Aorta (tissue), 5 donors: Measurements from ENCODE around the gene ZBTB38. TPM values are rescaled to one million over a fixed set of nuclear protein-coding genes. Genes with fewer than 3 reads are reported as not detected.

Experiments used
- ATAC-seq: fragments of 200-7000 bp; cut with Tn5 transposase; one replicate; pipeline ENCODE4 v1.9.1; 2022; ENCODE audit warnings: moderate library complexity; ENCODE audit not compliant: low FRiP score
- DNase-seq, 2 donors: peaks; one replicate each; pipeline ENCODE4 v3.0.0-alpha.2; 2020
- H3K27ac ChIP-seq, 2 donors: one replicate each; pipeline ENCODE4 v1.5.1; 2013; ENCODE audit warnings: low read length in 2 of 2, mild to moderate bottlenecking in 2 of 2, moderate library complexity in 2 of 2, control low read depth in 1 of 2, inconsistent platforms in 1 of 2, low read depth in 1 of 2
- H3K27me3 ChIP-seq, 2 donors: one replicate each; pipeline ENCODE4 v1.6.1; 2013; ENCODE audit warnings: control low read depth in 1 of 2, low read length in 1 of 2, mild to moderate bottlenecking in 1 of 2, moderate library complexity in 1 of 2; ENCODE audit not compliant: insufficient read depth in 2 of 2, control insufficient read depth in 1 of 2
- H3K36me3 ChIP-seq, 2 donors: one replicate each; pipeline ENCODE4 v1.6.1; 2013; ENCODE audit warnings: control low read depth in 1 of 2, low read length in 1 of 2, mild to moderate bottlenecking in 1 of 2; ENCODE audit not compliant: insufficient read depth in 2 of 2, control insufficient read depth in 1 of 2
- H3K4me1 ChIP-seq, 2 donors: one replicate each; pipeline ENCODE4 v1.6.1; 2013; ENCODE audit warnings: low read length in 2 of 2, control low read depth in 1 of 2, mild to moderate bottlenecking in 1 of 2, moderate library complexity in 1 of 2; ENCODE audit not compliant: insufficient read depth in 2 of 2, control insufficient read depth in 1 of 2
- H3K4me3 ChIP-seq, 2 donors: one replicate each; pipeline ENCODE4 v1.5.1; 2013; ENCODE audit warnings: low read length in 2 of 2, control low read depth in 1 of 2, mild to moderate bottlenecking in 1 of 2
- H3K9me3 ChIP-seq: one replicate; pipeline ENCODE4 v1.6.1; 2013; ENCODE audit warnings: mild to moderate bottlenecking, low read length; ENCODE audit not compliant: control insufficient read depth
- WGBS, 2 donors: extraction: QIAGEN DNeasy Blood & Tissue Kit; methylation state at CpG; one replicate each; pipeline ENCODE4 v1.1.7; 2013; 5-methylcytosine and 5-hydroxymethylcytosine counted together
- intact Hi-C, 2 donors: fragments of 100-400 bp; cut with DNase I; formaldehyde crosslinking; loops; one replicate each; pipeline versions ENCODE4 v1.14.2 to v1.15.0; 2022
- polyA plus RNA-seq, 2 donors: library from polyadenylated mRNA; stranded (reverse); fragments of 200-250 nt; gene quantifications; one replicate each; pipeline ENCODE4 v1.2.3, GENCODE V29; 2013
- total RNA-seq, 2 donors: library from RNA; stranded (reverse); fragmentation: NEBNext Ultra II Directional; extraction: Animal tissue kit (Norgen Biotek cat#: 25700); gene quantifications; one replicate each; pipeline ENCODE4 v1.2.1, GENCODE V29; 2021
- donor health status: healthy with polysubstance abuse.
- donor health status: Bipolar disorder and iron deficiency.
- donor health status: DM: no; HTN: no; CAD: no.
- donor health status: DM: no; HTN: no; CAD: no.
- donor health status: DM: yes; HTN: yes; CAD: no.

Gene ZBTB38
- total and polyA plus RNA-seq, 4 donors: 21.2 to 139 (median 83.8) TPM

DNA sequence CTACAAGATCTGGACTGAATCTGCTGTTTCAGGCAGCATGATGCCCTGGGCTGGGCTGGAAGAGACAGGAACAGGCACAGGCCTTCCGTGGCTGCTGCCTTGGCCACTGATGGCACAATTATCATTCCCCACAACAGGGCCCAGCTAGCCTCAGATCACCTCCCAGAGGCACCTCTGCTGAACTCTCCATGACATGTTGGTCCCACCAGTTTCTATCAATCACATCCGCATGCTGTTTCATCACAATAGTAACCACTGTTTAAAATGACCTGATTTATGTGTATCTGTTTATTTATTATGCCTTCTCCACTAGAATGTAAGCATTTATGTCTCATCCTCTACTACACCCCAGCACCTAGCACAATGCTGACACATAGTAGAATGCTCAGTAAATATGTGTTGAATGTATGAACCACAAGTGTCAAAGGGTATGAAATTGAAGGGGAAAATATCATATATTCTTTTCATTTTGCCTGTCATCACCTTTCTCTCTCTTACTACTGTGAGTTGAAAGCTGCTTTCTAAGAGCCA lies 32.7 kb upstream of the ZBTB38 start:
- DNase-seq (no peak), ATAC-seq (no peak)
- Histone ChIP-seq H3K4me1 (no peaks in the 10 kb centered on the region), H3K36me3 (no peaks in the 10 kb centered on the region), H3K27ac (no peak overlapping the region), H3K4me3 (no peak overlapping the region), H3K9me3 (no peaks in the 10 kb centered on the region), H3K27me3 (no peaks in the 10 kb centered on the region)
- intact Hi-C loops: no loop called here
- 56 to 61% methylated on average over 2 of the region's 2 CpGs for WGBS, 2 donors

DNA sequence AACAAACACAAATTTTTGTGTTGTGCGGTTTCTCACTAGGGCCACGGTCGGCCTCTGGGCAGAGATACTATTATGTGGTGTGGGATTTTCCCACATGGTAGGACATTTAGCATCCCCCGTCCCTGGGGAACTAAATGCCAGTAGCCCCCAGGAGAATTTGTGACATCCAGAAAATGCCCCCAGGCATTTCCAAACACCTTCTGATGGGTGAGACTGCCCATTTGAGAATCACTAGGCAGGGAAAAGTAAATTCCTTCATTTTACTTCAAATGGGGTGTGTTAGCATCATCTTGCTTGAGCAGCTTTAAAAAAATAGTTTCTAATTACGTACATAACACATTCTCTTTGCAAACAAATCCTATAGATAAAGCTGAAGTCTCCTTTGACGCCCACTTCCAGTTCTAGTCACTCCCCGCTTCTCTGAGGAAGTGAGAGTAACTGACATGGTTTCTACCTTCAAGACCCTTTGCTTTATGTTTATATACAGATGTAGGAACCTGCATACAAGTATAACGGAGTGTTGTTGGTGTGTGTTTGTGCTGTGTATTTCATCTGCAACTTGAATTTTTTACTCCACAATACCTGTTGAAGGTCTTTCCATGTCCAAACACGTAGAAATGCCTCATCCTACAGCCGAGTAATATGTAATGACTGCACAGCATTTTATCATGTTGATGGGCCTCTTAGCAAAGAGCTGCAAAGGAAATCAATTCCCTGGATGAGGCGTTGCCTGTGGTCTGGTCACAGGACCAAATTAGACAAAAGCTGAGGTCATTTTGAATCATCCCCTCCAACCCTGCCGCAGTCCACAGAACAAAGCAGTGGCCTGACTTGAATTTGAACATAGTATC lies 31.4 kb upstream of the ZBTB38 start:
- ATAC-seq (no peak), DNase-seq (no peak)
- H3K36me3 ChIP-seq: no peaks in the 10 kb centered on the region
- no peaks in the 10 kb centered on the region for H3K4me1 ChIP-seq
- H3K9me3 ChIP-seq: no peaks in the 10 kb centered on the region
- 87 to 90% methylated on average over 12 of the region's 12 CpGs for WGBS, 2 donors
- intact Hi-C loops: no loop called here
- no peaks in the 10 kb centered on the region for H3K27me3 ChIP-seq
- no peak overlapping the region for H3K27ac ChIP-seq
- no peak overlapping the region for H3K4me3 ChIP-seq

DNA sequence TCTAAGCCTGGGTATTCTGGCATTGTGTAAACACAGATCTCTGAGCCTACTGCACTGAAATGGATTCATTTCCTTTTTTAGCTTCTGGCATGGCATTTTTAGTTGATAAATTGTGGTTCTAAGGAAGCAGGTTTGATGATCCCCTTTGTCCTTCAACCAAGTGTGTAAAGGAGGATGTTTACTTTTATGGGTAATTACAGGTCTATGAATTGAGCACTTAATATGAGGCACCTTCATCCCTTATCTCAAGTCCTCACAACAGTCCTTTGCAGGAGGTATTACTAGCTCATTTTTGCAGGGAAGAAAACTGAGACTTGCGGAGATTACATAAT lies 30.8 kb upstream of the ZBTB38 start:
- intact Hi-C loops: no loop called here

DNA sequence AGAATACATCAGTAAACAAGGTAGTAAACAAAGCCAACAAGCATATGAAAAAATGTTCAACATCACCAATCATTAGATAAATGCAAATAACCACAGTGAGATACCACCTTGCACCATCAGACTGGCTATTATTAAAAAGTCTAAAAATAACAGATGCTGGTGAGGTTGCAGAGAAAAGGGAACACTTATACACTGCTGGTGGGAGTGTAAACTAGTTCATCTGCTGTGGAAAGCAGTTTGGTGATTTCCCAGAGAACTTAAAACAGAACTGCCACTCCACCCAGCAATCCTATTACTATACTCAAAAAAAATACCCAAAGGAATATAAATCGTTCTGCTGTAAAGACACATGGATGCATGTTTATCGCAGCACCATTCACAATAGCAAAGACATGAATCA lies 30.3 kb upstream of the ZBTB38 start:
- intact Hi-C loops: no loop called here
- no peaks in the 10 kb centered on the region for H3K9me3 ChIP-seq
- no peaks in the 10 kb centered on the region for H3K4me1 ChIP-seq
- no peaks in the 10 kb centered on the region for H3K27me3 ChIP-seq
- H3K27ac ChIP-seq: no peak overlapping the region
- no peak for DNase-seq
- 95 to 96% methylated on average over 2 of the region's 2 CpGs for WGBS, 2 donors
- no peaks in the 10 kb centered on the region for H3K36me3 ChIP-seq
- no peak for ATAC-seq
- no peak overlapping the region for H3K4me3 ChIP-seq

More for the DNA sequence above, 30.8 kb upstream of the ZBTB38 start:
- Histone ChIP-seq H3K9me3 (no peaks in the 10 kb centered on the region), H3K4me1 (no peaks in the 10 kb centered on the region), H3K36me3 (no peaks in the 10 kb centered on the region), H3K27me3 (no peaks in the 10 kb centered on the region), H3K4me3 (no peak overlapping the region), H3K27ac (no peak overlapping the region)
- no peak for DNase-seq
- 99 to 100% methylated on average over 1 of the region's 1 CpG for WGBS, 2 donors
- no peak for ATAC-seq

DNA sequence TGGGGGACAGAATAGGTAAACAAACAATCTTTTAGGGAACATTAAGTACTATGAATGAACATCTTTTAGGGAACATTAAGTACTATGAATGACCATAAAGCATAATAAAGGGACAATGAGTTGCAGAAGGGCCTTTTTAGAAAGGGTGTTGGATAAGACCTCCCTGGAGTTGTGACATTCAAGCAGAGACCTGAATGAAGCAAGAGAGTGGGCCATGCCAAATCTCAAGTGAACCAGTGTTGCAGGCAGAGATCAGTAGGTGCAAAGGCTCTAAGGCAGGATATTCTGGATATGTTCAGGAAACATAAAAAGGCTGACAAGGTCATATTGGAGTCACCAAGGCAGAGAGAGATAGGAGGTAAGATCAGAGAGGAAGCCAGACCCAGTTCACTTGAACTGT lies 29.4 kb upstream of the ZBTB38 start:
- intact Hi-C loops: no loop called here

GRCh38 chr3:141341536-141341935 lies 26.8 kb upstream of the ZBTB38 start:
- intact Hi-C loops: no loop called here
- H3K4me1 ChIP-seq: no peaks in the 10 kb centered on the region
- DNase-seq (no peak), ATAC-seq (no peak)
- H3K36me3 ChIP-seq: no peaks in the 10 kb centered on the region
- no peaks in the 10 kb centered on the region for H3K9me3 ChIP-seq
- H3K4me3 ChIP-seq: no peak overlapping the region
- H3K27ac ChIP-seq: no peak overlapping the region
- WGBS, 2 donors: 93 to 94% methylated on average over 1 of the region's 1 CpG
- H3K27me3 ChIP-seq: no peaks in the 10 kb centered on the region

More for the DNA sequence above, 29.4 kb upstream of the ZBTB38 start:
- H3K4me3 ChIP-seq: no peak overlapping the region
- no peaks in the 10 kb centered on the region for H3K4me1 ChIP-seq
- DNase-seq (no peak), ATAC-seq (no peak)
- no peaks in the 10 kb centered on the region for H3K27me3 ChIP-seq
- H3K36me3 ChIP-seq: no peaks in the 10 kb centered on the region
- H3K9me3 ChIP-seq: no peaks in the 10 kb centered on the region
- no peak overlapping the region for H3K27ac ChIP-seq

DNA sequence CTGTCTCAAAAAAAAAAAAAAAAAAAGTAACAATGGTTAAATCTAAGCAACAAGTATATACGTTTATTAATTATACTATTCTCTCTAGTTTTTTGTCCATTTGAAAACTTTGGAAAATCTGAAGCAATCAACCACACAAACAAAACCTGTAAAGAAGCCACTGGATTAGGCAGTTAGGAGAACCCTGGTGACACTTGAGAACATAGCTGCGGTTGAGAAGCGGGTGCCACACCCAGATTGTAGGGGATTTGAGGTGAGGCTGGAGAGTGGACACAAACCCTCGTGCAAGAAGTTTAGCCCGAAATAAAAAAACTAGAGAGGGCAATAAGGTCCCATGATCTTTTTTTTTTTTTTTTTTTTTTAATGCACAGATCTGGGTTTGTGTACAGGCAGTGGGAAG lies 25.9 kb upstream of the ZBTB38 start:
- intact Hi-C loops: no loop called here
- 78 to 86% methylated on average over 5 of the region's 5 CpGs for WGBS, 2 donors
- Histone ChIP-seq H3K27ac (no peak overlapping the region), H3K27me3 (no peaks in the 10 kb centered on the region), H3K4me1 (no peaks in the 10 kb centered on the region), H3K36me3 (no peaks in the 10 kb centered on the region), H3K4me3 (no peak overlapping the region), H3K9me3 (no peaks in the 10 kb centered on the region)
- DNase-seq (no peak), ATAC-seq (no peak)

GRCh38 chr3:141343077-141343476 lies 25.2 kb upstream of the ZBTB38 start:
- no peaks in the 10 kb centered on the region for H3K9me3 ChIP-seq
- H3K4me3 ChIP-seq: no peak overlapping the region
- no peak overlapping the region for H3K27ac ChIP-seq
- H3K36me3 ChIP-seq: no peaks in the 10 kb centered on the region
- DNase-seq (no peak), ATAC-seq (no peak)
- WGBS, 2 donors: 78 to 90% methylated on average over 2 of the region's 2 CpGs
- no peaks in the 10 kb centered on the region for H3K27me3 ChIP-seq
- no peaks in the 10 kb centered on the region for H3K4me1 ChIP-seq
- intact Hi-C loops: no loop called here

DNA sequence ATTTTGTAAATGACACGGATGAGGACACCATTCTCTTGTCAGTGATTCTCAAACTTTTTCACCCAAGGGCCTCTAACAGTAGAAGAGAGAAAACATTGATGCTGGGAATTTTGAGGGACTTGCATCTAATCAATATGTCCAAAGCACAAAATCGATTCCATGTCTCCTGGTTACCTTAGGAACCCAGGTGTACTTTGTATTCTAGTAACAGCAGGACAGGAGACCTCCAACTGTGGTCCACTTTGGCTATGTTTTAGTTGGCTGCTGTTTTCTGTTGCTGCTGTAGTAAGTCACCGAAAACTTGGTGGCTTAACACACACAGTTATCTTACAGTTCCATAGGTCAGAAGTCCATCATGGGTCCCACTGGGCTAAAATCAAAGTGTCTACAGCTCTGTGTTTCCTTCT lies 24.4 kb upstream of the ZBTB38 start:
- DNase-seq (no peak), ATAC-seq (no peak)
- intact Hi-C loops: no loop called here
- H3K4me3 ChIP-seq: no peak overlapping the region
- H3K27me3 ChIP-seq: no peaks in the 10 kb centered on the region
- 66 to 78% methylated on average over 3 of the region's 3 CpGs for WGBS, 2 donors
- H3K4me1 ChIP-seq: no peaks in the 10 kb centered on the region
- no peak overlapping the region for H3K27ac ChIP-seq
- H3K36me3 ChIP-seq: no peaks in the 10 kb centered on the region
- no peaks in the 10 kb centered on the region for H3K9me3 ChIP-seq
